MM.1S (cell line): ENCODE measurements around the gene PIKFYVE.

ENCODE experiments used
- DNase-seq: peaks from one replicate; pipeline ENCODE4 v3.0.0-alpha.2; 2015
- H2AFZ ChIP-seq: fragments of 300-600 bp; sonication (generic); 2 replicates; pipeline ENCODE4 v1.6.0; 2016; ENCODE audit warnings: antibody characterized with exemption, low read length
- H3F3A ChIP-seq: fragments of 300-600 bp; sonication (generic); 2 replicates; pipeline ENCODE4 v1.6.1; 2016; ENCODE audit warnings: mild to moderate bottlenecking, antibody characterized with exemption, low read length, moderate library complexity, mixed read lengths; ENCODE audit not compliant: insufficient read depth
- H3K27ac ChIP-seq: fragments of 300-600 bp; sonication (generic); 2 replicates; pipeline ENCODE4 v1.5.1; 2016; ENCODE audit warnings: mild to moderate bottlenecking, low read length
- H3K27me3 ChIP-seq: fragments of 300-600 bp; sonication (generic); replicated peaks from 2 replicates; pipeline ENCODE4 v1.6.0; 2016; ENCODE audit warnings: low read length; ENCODE audit not compliant: insufficient read depth
- H3K36me3 ChIP-seq: fragments of 300-600 bp; sonication (generic); replicated peaks from 2 replicates; pipeline ENCODE4 v1.6.1; 2016; ENCODE audit warnings: mild to moderate bottlenecking, low read length, mixed read lengths; ENCODE audit not compliant: insufficient read depth
- H3K4me1 ChIP-seq: fragments of 300-600 bp; sonication (generic); 2 replicates; pipeline ENCODE4 v1.6.1; 2016; ENCODE audit warnings: low read length, mixed read lengths
- H3K4me2 ChIP-seq: fragments of 300-600 bp; sonication (generic); 2 replicates; pipeline ENCODE4 v1.6.0; 2016; ENCODE audit warnings: low read depth, low read length
- H3K4me3 ChIP-seq: fragments of 300-600 bp; sonication (generic); 2 replicates; pipeline ENCODE4 v1.5.1; 2016; ENCODE audit warnings: low read length, mixed read lengths
- H3K79me2 ChIP-seq: fragments of 300-600 bp; sonication (generic); 2 replicates; pipeline ENCODE4 v1.6.1; 2016; ENCODE audit warnings: mixed run types, low read length, mixed read lengths
- H3K9ac ChIP-seq: fragments of 300-600 bp; sonication (generic); 2 replicates; pipeline ENCODE4 v1.6.1; 2016; ENCODE audit warnings: low read length, mixed read lengths
- H3K9me2 ChIP-seq: fragments of 300-600 bp; sonication (generic); replicated peaks from 2 replicates; pipeline ENCODE4 v1.6.1; 2016; ENCODE audit warnings: mild to moderate bottlenecking, low read length, mixed read lengths; ENCODE audit not compliant: insufficient read depth
- H3K9me3 ChIP-seq: fragments of 300-600 bp; sonication (generic); replicated peaks from 2 replicates; pipeline ENCODE4 v1.6.1; 2016; ENCODE audit warnings: mild to moderate bottlenecking, low read length, mixed read lengths; ENCODE audit not compliant: insufficient read depth
- H4K20me1 ChIP-seq: fragments of 300-600 bp; sonication (generic); 2 replicates; pipeline ENCODE4 v1.6.1; 2016; ENCODE audit warnings: mild to moderate bottlenecking, low read length, moderate library complexity, mixed read lengths; ENCODE audit not compliant: insufficient read depth
- EZH2 ChIP-seq: fragments of 300-600 bp; sonication (generic); optimal IDR thresholded peaks from 2 replicates; pipeline ENCODE3; 2017; ENCODE audit warnings: low read depth, mild to moderate bottlenecking, antibody characterized with exemption, low read length, mixed read lengths
- EZH2phosphoT487 ChIP-seq: fragments of 300-600 bp; sonication (generic); IDR thresholded peaks from 2 replicates; pipeline ENCODE4 v1.6.1; 2018; ENCODE audit warnings: antibody characterized with exemption, low read length
- TF ChIP-seq, protein P1 (sequence below): fragments of 300-600 bp; sonication (generic); IDR thresholded peaks from 2 replicates; pipeline ENCODE4 v1.5.1; 2016; ENCODE audit warnings: antibody characterized with exemption, low read length, mixed read lengths

PIKFYVE gene

DNA sequence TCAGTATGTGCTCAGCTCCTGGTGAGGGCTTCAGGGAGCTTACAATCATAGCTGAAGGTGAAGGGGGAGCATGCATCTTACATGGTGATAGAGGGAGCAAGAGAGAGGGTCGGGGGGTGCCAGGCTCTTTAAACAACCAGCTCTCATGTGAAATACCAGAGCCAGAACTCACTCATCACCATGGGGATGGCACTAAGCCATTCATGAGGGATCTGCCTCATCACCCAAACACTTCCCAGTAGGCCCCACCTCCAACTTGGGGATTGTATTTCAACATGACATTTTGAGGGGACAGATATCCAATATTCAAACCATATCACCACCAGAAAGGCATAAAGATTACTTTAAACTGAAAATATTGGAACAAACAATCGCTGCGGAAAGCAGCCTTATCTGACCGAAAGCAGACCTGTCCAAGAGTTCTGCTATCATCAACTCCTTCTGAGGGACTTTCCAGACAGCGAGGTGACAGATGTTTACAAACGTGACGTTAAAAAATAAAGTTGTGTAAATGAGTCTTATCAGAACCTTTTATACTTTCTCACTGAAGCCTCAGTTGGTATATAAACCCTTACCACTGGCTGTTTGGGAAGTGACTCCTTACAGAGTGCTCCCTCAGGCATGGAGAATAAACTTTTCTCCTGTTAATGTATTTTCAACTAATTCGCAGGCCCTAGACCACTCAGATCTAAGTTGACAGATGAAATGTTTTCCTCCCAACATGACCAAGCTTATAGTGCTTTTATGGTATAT lies 105.0 kb downstream of the PIKFYVE start:
- no peak overlapping the region for H3K27ac ChIP-seq
- H3K9me2 ChIP-seq, result no peaks in the 10 kb centered on the region

DNA sequence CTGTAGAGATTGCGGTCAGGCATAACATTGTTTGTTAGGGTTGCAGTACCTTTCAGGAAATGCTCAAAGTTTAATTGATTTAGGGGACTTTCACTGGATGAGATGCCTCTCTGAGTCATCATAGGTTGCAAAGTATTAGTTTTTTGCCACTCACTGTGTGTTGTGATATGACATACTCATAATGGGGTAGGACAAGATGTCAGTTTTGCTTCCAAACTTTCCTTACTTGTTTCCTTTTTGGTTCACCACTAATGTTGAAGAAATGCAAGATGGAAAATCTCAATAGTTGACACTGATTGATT lies 105.5 kb downstream of the PIKFYVE start:
- Histone ChIP-seq H3F3A (no peaks in the 10 kb centered on the region), H3K4me3 (no peak overlapping the region), H3K27me3 (no peaks in the 10 kb centered on the region), H3K9ac (no peak overlapping the region), H2AFZ (no peak overlapping the region), H3K79me2 (no peaks in the 10 kb centered on the region), H3K4me2 (no peak overlapping the region), H3K36me3 (no peaks in the 10 kb centered on the region), H4K20me1 (no peaks in the 10 kb centered on the region), H3K4me1 (no peaks in the 10 kb centered on the region), H3K9me2 (no peaks in the 10 kb centered on the region), H3K27ac (no peak overlapping the region), H3K9me3 (no peaks in the 10 kb centered on the region)
- DNase-seq, result no peak
- TF ChIP-seq, protein P1, sequence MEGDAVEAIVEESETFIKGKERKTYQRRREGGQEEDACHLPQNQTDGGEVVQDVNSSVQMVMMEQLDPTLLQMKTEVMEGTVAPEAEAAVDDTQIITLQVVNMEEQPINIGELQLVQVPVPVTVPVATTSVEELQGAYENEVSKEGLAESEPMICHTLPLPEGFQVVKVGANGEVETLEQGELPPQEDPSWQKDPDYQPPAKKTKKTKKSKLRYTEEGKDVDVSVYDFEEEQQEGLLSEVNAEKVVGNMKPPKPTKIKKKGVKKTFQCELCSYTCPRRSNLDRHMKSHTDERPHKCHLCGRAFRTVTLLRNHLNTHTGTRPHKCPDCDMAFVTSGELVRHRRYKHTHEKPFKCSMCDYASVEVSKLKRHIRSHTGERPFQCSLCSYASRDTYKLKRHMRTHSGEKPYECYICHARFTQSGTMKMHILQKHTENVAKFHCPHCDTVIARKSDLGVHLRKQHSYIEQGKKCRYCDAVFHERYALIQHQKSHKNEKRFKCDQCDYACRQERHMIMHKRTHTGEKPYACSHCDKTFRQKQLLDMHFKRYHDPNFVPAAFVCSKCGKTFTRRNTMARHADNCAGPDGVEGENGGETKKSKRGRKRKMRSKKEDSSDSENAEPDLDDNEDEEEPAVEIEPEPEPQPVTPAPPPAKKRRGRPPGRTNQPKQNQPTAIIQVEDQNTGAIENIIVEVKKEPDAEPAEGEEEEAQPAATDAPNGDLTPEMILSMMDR, result no peak
- TF ChIP-seq EZH2 (no peak), EZH2phosphoT487 (no peak)

More for the DNA sequence above, 105.0 kb downstream of the PIKFYVE start:
- H3K36me3 ChIP-seq, result no peaks in the 10 kb centered on the region
- no peak overlapping the region for H2AFZ ChIP-seq
- no peaks in the 10 kb centered on the region for H3K4me1 ChIP-seq
- no peak overlapping the region for H3K4me2 ChIP-seq
- H3K79me2 ChIP-seq, result no peaks in the 10 kb centered on the region
- H3F3A ChIP-seq, result no peaks in the 10 kb centered on the region
- no peaks in the 10 kb centered on the region for H3K9me3 ChIP-seq
- no peak overlapping the region for H3K4me3 ChIP-seq
- no peaks in the 10 kb centered on the region for H4K20me1 ChIP-seq
- TF ChIP-seq EZH2phosphoT487 (no peak), EZH2 (no peak)
- TF ChIP-seq, protein P1, result no peak
- no peak for DNase-seq
- no peak overlapping the region for H3K9ac ChIP-seq
- H3K27me3 ChIP-seq, result no peaks in the 10 kb centered on the region

DNA sequence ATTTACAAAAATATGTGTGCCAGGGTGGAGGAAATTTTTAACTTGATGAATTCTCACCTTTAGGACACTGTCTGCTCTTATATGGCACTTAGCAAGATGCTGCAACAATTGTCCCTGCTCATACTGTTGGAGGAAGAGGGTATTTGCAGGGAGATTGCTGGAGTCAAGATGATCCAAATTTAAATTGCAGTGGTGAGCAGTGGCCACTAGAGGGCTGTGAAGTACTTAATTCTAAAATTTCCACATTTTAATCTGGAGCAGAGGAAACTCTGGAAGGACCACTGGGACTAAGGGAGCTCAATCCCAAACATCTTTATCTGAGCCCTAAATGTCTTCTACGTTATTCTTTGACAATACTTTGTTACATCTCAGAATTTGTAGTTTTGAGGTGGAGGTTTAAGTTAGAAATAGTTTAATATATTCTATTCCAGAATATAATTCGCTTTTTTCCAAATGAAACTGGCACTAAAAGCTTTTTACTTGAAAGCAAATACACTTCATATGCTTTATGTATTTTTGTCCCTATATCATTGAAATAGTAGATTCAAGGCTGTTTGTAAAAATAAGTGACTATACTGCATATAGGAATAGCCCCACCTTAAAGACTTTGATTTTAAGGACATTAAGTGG lies 107.5 kb downstream of the PIKFYVE start:
- no peak overlapping the region for H3K4me2 ChIP-seq
- H3F3A ChIP-seq, result no peaks in the 10 kb centered on the region
- no peak for TF ChIP-seq EZH2
- TF ChIP-seq, protein P1, result peak; percentile 81
- no peak overlapping the region for H2AFZ ChIP-seq
- no peak overlapping the region for H3K9ac ChIP-seq
- no peaks in the 10 kb centered on the region for H3K79me2 ChIP-seq
- no peaks in the 10 kb centered on the region for H3K4me1 ChIP-seq
- H3K4me3 ChIP-seq, result no peak overlapping the region
- H3K27me3 ChIP-seq, result no peaks in the 10 kb centered on the region
- H4K20me1 ChIP-seq, result no peaks in the 10 kb centered on the region
- H3K36me3 ChIP-seq, result no peaks in the 10 kb centered on the region
- no peaks in the 10 kb centered on the region for H3K9me2 ChIP-seq
- DNase-seq, result peak; percentile 41
- H3K9me3 ChIP-seq, result no peaks in the 10 kb centered on the region
- no peak overlapping the region for H3K27ac ChIP-seq
